ENCODE results near the gene TMEM125.

DNA sequence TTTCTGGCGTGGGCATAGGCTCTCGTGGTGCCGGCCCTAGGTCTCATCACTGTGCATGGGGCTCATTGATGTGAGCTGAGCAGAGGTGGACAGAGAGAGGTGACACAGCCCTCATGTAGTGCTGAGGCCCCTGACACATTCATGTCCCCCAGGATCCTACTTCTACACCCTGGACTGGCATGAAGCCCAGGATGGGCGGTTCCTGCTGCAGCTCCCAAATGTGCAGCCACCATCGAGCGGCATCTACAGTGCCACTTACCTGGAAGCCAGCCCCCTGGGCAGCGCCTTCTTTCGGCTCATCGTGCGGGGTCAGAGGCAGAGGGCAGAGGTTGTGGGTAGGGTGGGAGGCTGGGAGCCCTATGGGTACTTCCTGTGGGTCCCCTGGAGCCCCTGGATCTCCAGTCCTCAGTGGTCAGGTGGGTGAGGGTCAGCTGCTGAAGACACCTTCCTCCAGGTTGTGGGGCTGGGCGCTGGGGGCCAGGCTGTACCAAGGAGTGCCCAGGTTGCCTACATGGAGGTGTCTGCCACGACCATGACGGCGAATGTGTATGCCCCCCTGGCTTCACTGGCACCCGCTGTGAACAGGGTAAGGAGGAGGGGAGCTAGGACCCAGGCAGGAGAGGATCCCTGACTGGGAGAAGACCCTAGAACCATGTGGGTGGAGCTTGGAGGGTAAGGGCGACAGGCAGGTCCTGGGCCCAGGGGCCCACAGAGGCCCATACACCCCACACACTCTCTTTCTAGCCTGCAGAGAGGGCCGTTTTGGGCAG lies 37.1 kb downstream of the TMEM125 start:
- TF ChIP-seq, protein P1, sequence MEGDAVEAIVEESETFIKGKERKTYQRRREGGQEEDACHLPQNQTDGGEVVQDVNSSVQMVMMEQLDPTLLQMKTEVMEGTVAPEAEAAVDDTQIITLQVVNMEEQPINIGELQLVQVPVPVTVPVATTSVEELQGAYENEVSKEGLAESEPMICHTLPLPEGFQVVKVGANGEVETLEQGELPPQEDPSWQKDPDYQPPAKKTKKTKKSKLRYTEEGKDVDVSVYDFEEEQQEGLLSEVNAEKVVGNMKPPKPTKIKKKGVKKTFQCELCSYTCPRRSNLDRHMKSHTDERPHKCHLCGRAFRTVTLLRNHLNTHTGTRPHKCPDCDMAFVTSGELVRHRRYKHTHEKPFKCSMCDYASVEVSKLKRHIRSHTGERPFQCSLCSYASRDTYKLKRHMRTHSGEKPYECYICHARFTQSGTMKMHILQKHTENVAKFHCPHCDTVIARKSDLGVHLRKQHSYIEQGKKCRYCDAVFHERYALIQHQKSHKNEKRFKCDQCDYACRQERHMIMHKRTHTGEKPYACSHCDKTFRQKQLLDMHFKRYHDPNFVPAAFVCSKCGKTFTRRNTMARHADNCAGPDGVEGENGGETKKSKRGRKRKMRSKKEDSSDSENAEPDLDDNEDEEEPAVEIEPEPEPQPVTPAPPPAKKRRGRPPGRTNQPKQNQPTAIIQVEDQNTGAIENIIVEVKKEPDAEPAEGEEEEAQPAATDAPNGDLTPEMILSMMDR (IDR thresholded peaks at IDR 0.05), result no peak
- TF ChIP-seq POLR2AphosphoS5 (IDR thresholded peaks at IDR 0.05), result no peak

Measured in transverse colon (tissue), 4 donors.